GM21619 (cell line): ENCODE measurements around the gene AASDHPPT.
"Not testable (repeated sequence)": the region's sequence is repeated elsewhere in the genome, so short reads cannot be mapped to it uniquely, and the experiment has no call there.

Experiments
- ATAC-seq: cut with Tn5 transposase; IDR thresholded peaks from one replicate; pipeline ENCODE4 v1.9.1; 2021; ENCODE audit not compliant: unreplicated experiment

The AASDHPPT gene

GRCh38 chr11:106077609-106078455, at the start of gene AASDHPPT:
Gene AASDHPPT, plus strand, starts transcription at chr11:106077662. Its CDS starts 49 bp downstream, at chr11:106077711.
- ATAC-seq: peak; percentile 19

- no peak for ATAC-seq
These were observed 46.9 kb upstream of the AASDHPPT start for GRCh38 chr11:106030609-106031008.

GRCh38 chr11:106031202-106031810, 46.2 kb upstream of the AASDHPPT start:
- peak; percentile 82 for ATAC-seq

GRCh38 chr11:106031936-106032335, 45.5 kb upstream of the AASDHPPT start:
- no peak for ATAC-seq

GRCh38 chr11:106032861-106033260, 44.6 kb upstream of the AASDHPPT start:
- ATAC-seq: no peak

GRCh38 chr11:106043540-106043939, 33.9 kb upstream of the AASDHPPT start:
- ATAC-seq: no peak

- ATAC-seq: no peak
These were observed 29.8 kb upstream of the AASDHPPT start for GRCh38 chr11:106047631-106048030.

GRCh38 chr11:106049727-106050476, 27.6 kb upstream of the AASDHPPT start:
- ATAC-seq: no peak

- no peak for ATAC-seq
These were observed 26.4 kb upstream of the AASDHPPT start for GRCh38 chr11:106051103-106051502.

- not testable (repeated sequence) for ATAC-seq
These were observed 19.1 kb upstream of the AASDHPPT start for GRCh38 chr11:106058377-106058776.

- ATAC-seq: no peak
These were observed 17.8 kb upstream of the AASDHPPT start for GRCh38 chr11:106059617-106060016.

GRCh38 chr11:106061249-106061784, 16.1 kb upstream of the AASDHPPT start:
- ATAC-seq: peak; percentile 39

- ATAC-seq: peak; percentile 63
These were observed 15.2 kb upstream of the AASDHPPT start for GRCh38 chr11:106061954-106062949.

GRCh38 chr11:106063009-106063408, 14.5 kb upstream of the AASDHPPT start:
- ATAC-seq: no peak

- no peak for ATAC-seq
These were observed 6.9 kb upstream of the AASDHPPT start for GRCh38 chr11:106070606-106071005.

GRCh38 chr11:106072804-106073203, 4.7 kb upstream of the AASDHPPT start:
- no peak for ATAC-seq

- ATAC-seq: no peak
These were observed 1.1 kb upstream of the AASDHPPT start for GRCh38 chr11:106076171-106076918.

- peak; percentile 95 for ATAC-seq
These were observed 398 bp upstream of the AASDHPPT start, which contains the start of gene KBTBD3 for GRCh38 chr11:106076919-106077608. Gene KBTBD3, minus strand, starts transcription at chr11:106077347. Its CDS starts 18,250 bp downstream, at chr11:106059097.

GRCh38 chr11:106082096-106082495, 4.6 kb downstream of the AASDHPPT start:
- ATAC-seq: no peak
